Measurements from ENCODE around the gene COL9A1.

COL9A1 gene

GRCh38 chr6:70231311-70231710 is 71.6 kb downstream of the COL9A1 start:
- Histone ChIP-seq H3K36me3 (ENCODE audit: control insufficient read depth, insufficient read depth, low read length) (no peaks in the 10 kb centered on the region), H3K9ac (no peak overlapping the region), H3K4me2 (ENCODE audit: low read length) (no peak overlapping the region), H3K4me3 (ENCODE audit: low read depth, low read length) (no peak overlapping the region), H3K4me1 (no peaks in the 10 kb centered on the region), H3K27me3 (ENCODE audit: control insufficient read depth, insufficient read depth, low read length) (no peaks in the 10 kb centered on the region), H3K27ac (no peak overlapping the region), H2AFZ (no peak overlapping the region), H3K9me3 (ENCODE audit: control insufficient read depth, low read length) (no peaks in the 10 kb centered on the region), H3K79me2 (no peaks in the 10 kb centered on the region)
- TF ChIP-seq CTCF (IDR thresholded peaks at IDR 0.05), result no peak

GRCh38 chr6:70225055-70225454 is 77.8 kb downstream of the COL9A1 start:
- Histone ChIP-seq H2AFZ (no peak overlapping the region), H3K9ac (no peak overlapping the region), H3K4me2 (ENCODE audit: low read length) (no peak overlapping the region), H3K36me3 (ENCODE audit: control insufficient read depth, insufficient read depth, low read length) (no peaks in the 10 kb centered on the region), H3K27me3 (ENCODE audit: control insufficient read depth, insufficient read depth, low read length) (no peaks in the 10 kb centered on the region), H3K4me1 (peaks cover 3% of the 10 kb centered on the region), H3K4me3 (ENCODE audit: low read depth, low read length) (no peak overlapping the region), H3K27ac (no peak overlapping the region), H3K79me2 (no peaks in the 10 kb centered on the region), H3K9me3 (ENCODE audit: control insufficient read depth, low read length) (no peaks in the 10 kb centered on the region)
- no peak for TF ChIP-seq CTCF (IDR thresholded peaks at IDR 0.05)

DNA sequence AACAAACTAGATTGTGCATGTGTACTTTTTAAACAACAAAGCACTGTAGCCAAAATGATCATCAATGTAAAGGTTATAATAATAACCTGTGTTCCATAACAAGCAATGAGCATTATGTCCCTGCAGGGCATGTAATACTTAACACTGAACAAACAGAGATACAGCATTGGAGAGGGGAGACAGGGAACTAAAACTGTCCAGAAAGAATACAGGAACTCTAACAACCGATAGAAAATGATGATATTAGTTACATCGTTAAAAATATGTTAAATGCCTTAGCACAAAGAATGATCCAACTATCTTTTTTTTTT is 80.5 kb downstream of the COL9A1 start:
- TF ChIP-seq CTCF (IDR thresholded peaks at IDR 0.05), result no peak
- Histone ChIP-seq H3K9me3 (ENCODE audit: control insufficient read depth, low read length) (no peaks in the 10 kb centered on the region), H3K36me3 (ENCODE audit: control insufficient read depth, insufficient read depth, low read length) (no peaks in the 10 kb centered on the region), H3K27me3 (ENCODE audit: control insufficient read depth, insufficient read depth, low read length) (no peaks in the 10 kb centered on the region), H3K4me2 (ENCODE audit: low read length) (no peak overlapping the region), H3K27ac (no peak overlapping the region), H3K9ac (no peak overlapping the region), H2AFZ (no peak overlapping the region), H3K4me3 (ENCODE audit: low read depth, low read length) (no peak overlapping the region), H3K79me2 (no peaks in the 10 kb centered on the region), H3K4me1 (peaks cover 3% of the 10 kb centered on the region)

GRCh38 chr6:70221715-70222438 is 81.0 kb downstream of the COL9A1 start:
- no peaks in the 10 kb centered on the region for H3K79me2 ChIP-seq

More at GRCh38 chr6:70221715-70222438, 81.0 kb downstream of the COL9A1 start:
- Histone ChIP-seq H3K4me2 (ENCODE audit: low read length) (no peak overlapping the region), H3K9ac (no peak overlapping the region), H3K27ac (no peak overlapping the region), H3K4me3 (ENCODE audit: low read depth, low read length) (no peak overlapping the region), H3K4me1 (peaks cover 3% of the 10 kb centered on the region), H3K9me3 (ENCODE audit: control insufficient read depth, low read length) (no peaks in the 10 kb centered on the region), H3K36me3 (ENCODE audit: control insufficient read depth, insufficient read depth, low read length) (no peaks in the 10 kb centered on the region), H2AFZ (peak overlapping the region; percentile 44), H3K27me3 (ENCODE audit: control insufficient read depth, insufficient read depth, low read length) (no peaks in the 10 kb centered on the region)
- TF ChIP-seq CTCF (IDR thresholded peaks at IDR 0.05), result no peak
